ENCODE data around the gene CACNA1S. TPM values are rescaled to one million over a fixed set of nuclear protein-coding genes. Genes with fewer than 3 reads are reported as not detected.

CACNA1S gene
- polyA plus RNA-seq, 1 of the 3 experiments (the other 2 are of a cell fraction), result not detected

GRCh38 chr1:201032408-201032807, 79.8 kb downstream of the CACNA1S start:
- ChIA-PET CTCF (interaction anchor here (1.7 to 21.0 kb wide), 2 partner anchors 10 to 63 kb away, joined by 4 to 277 read pairs; no protein-coding TSS in a partner anchor), POLR2A (no interaction called here)
- H3F3A ChIP-seq (replicated peaks; ENCODE audit: insufficient read depth), result no peaks in the 10 kb centered on the region
- H2AFZ ChIP-seq (ENCODE audit: low read depth), result no peak overlapping the region
- H3K9me2 ChIP-seq, result no peaks in the 10 kb centered on the region
- no peaks in the 10 kb centered on the region for H3K79me2 ChIP-seq (ENCODE audit: insufficient read depth)
- DNase-seq, result no peak
- H3K4me2 ChIP-seq, result no peak overlapping the region
- H3K36me3 ChIP-seq (replicated peaks in 1 of 2; ENCODE audit: control insufficient read depth in 1 of 2, insufficient read depth in 2 of 2, low read length in 1 of 2), result no peaks in the 10 kb centered on the region
- no peak overlapping the region for H3K27ac ChIP-seq (ENCODE audit: low read depth in 2 of 2, low read length in 1 of 2)
- WGBS (ENCODE audit: low lambda C conversion rate), result 60% methylated on average over 1 of the region's 1 CpG
- no peak for TF ChIP-seq NFIC (IDR thresholded peaks at IDR 0.05; ENCODE audit: borderline replicate concordance)
- TF ChIP-seq GATA2 (CRISPR knock-in tag; IDR thresholded peaks at IDR 0.05), result no peak
- H3K4me3 ChIP-seq (ENCODE audit: low read depth in 2 of 2, low read length in 1 of 2), result no peak overlapping the region
- peaks cover 12% of the 10 kb centered on the region for H3K27me3 ChIP-seq (ENCODE audit: insufficient read depth)
- H4K20me1 ChIP-seq (ENCODE audit: insufficient read depth), result no peaks in the 10 kb centered on the region
- H3K4me1 ChIP-seq (ENCODE audit: control insufficient read depth in 1 of 2, insufficient read depth in 2 of 2, low read depth in 1 of 2, low read length in 1 of 2), result no peaks in the 10 kb centered on the region
- H3K9me3 ChIP-seq, result no peaks in the 10 kb centered on the region
- H3K9ac ChIP-seq, result no peak overlapping the region

- Histone ChIP-seq H3K4me2 (no peak overlapping the region), H3K27me3 (ENCODE audit: insufficient read depth) (no peaks in the 10 kb centered on the region; the same call in 1 of the 2 replicates), H3K27ac (ENCODE audit: low read depth in 2 of 2, low read length in 1 of 2) (no peak overlapping the region), H3K9me2 (no peaks in the 10 kb centered on the region), H3K9ac (no peak overlapping the region), H3K4me1 (ENCODE audit: control insufficient read depth in 1 of 2, insufficient read depth in 2 of 2, low read depth in 1 of 2, low read length in 1 of 2) (peaks cover 0 to 5% of the 10 kb centered on the region in 2 experiments; a peak in 1 of 4 replicates), H2AFZ (ENCODE audit: low read depth) (no peak overlapping the region), H3K9me3 (no peaks in the 10 kb centered on the region), H3K4me3 (ENCODE audit: low read depth in 2 of 2, low read length in 1 of 2) (no peak overlapping the region), H4K20me1 (ENCODE audit: insufficient read depth) (no peaks in the 10 kb centered on the region), H3K79me2 (ENCODE audit: insufficient read depth) (no peaks in the 10 kb centered on the region), H3F3A (replicated peaks; ENCODE audit: insufficient read depth) (no peaks in the 10 kb centered on the region), H3K36me3 (replicated peaks in 1 of 2; ENCODE audit: control insufficient read depth in 1 of 2, insufficient read depth in 2 of 2, low read length in 1 of 2) (no peaks in the 10 kb centered on the region)
- no peak for DNase-seq
- POLR2A ChIA-PET, result no interaction called here
- TF ChIP-seq POLR2AphosphoS5 (IDR thresholded peaks at IDR 0.05; ENCODE audit: low read depth, low read length) (no peak), EZH2phosphoT487 (IDR thresholded peaks at IDR 0.05; ENCODE audit: borderline replicate concordance, low read depth) (no peak), CTCF (IDR thresholded peaks at IDR 0.05) (no peak), RXRA (IDR thresholded peaks at IDR 0.05; ENCODE audit: borderline replicate concordance, low read depth) (no peak), MEF2A (IDR thresholded peaks at IDR 0.05; ENCODE audit: borderline replicate concordance, low read depth) (no peak), GABPA (IDR thresholded peaks at IDR 0.05; ENCODE audit: low read depth) (no peak)
- TF ChIP-seq, protein P1, sequence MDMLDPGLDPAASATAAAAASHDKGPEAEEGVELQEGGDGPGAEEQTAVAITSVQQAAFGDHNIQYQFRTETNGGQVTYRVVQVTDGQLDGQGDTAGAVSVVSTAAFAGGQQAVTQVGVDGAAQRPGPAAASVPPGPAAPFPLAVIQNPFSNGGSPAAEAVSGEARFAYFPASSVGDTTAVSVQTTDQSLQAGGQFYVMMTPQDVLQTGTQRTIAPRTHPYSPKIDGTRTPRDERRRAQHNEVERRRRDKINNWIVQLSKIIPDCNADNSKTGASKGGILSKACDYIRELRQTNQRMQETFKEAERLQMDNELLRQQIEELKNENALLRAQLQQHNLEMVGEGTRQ (IDR thresholded peaks at IDR 0.05; ENCODE audit: borderline replicate concordance, low read depth, low read length), result no peak
- TF ChIP-seq, protein P2, sequence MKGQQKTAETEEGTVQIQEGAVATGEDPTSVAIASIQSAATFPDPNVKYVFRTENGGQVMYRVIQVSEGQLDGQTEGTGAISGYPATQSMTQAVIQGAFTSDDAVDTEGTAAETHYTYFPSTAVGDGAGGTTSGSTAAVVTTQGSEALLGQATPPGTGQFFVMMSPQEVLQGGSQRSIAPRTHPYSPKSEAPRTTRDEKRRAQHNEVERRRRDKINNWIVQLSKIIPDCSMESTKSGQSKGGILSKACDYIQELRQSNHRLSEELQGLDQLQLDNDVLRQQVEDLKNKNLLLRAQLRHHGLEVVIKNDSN (IDR thresholded peaks at IDR 0.05; ENCODE audit: borderline replicate concordance, low read depth), result no peak
- 89% methylated on average over 7 of the region's 7 CpGs for WGBS (ENCODE audit: low lambda C conversion rate)
- CTCF ChIA-PET, result interaction anchor here (0.7 to 1.8 kb wide), 2 partner anchors 14 to 56 kb away, joined by 3 to 10 read pairs; no protein-coding TSS in a partner anchor
Measured at GRCh38 chr1:201028461-201028889, 83.8 kb downstream of the CACNA1S start.

Data from SK-N-SH (cell line).